GM12874 (cell line): Measurements from ENCODE around the gene TMEM203.

Source experiments
- CTCF ChIP-seq: IDR thresholded peaks from 2 replicates; pipeline ENCODE4 v1.5.1; 2011; ENCODE audit warnings: low read depth, mild to moderate bottlenecking, control low read depth, low read length, moderate library complexity; ENCODE audit not compliant: insufficient read depth

The TMEM203 gene

DNA sequence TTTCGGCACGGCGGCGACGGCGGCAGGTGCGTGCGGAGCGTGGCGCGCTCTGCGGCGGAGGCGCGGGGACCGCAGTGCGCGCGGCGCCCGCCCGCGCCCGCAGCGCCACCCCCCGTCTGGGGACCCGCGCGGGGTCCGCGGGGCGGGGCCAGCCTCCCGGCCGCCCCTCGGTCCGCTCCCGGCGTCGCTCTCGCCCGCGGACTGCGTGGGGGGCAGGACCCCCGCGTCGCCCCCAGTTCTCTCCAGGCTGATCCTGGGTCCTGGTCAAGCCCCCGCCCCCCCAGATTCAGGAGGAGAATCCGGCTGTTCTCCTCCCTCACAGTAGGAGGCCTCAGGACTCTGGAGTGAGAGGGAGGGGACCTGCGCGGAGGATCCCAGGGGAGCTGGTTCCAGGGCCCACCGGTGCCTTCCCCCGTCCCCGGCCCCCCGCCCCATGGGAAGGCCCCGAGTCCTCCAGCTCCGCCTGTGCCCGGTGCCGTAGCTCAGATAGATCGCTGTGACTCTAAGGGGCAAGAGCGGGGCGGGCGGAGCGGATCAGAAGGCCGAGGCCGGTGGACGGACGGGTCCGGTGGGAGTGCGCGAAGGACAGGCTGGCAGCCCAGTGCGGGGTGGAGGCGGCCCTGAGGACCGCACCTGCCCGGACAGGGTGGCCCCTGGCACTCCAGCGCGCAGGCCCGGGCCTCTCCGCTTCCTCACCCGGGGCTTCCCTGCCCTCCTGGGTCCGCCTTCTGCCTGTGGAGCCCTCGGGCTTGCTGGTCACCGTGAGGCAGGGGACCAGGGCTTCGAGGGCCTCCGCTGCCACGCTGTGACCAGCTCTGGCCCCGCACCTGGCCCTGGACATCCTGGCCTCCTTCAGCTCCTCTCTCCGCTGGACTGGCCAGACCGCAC, 17.0 kb upstream of the TMEM203 start, which contains the start of gene RNF208:
Gene RNF208, minus strand, starts transcription at position 51 of the 888 bp plus-strand sequence. CDS start 1,028 bp downstream, outside the sequence.
- no peak for TF ChIP-seq CTCF

- no peak for TF ChIP-seq CTCF
Observed at GRCh38 chr9:137221506-137222111, 16.2 kb upstream of the TMEM203 start.

DNA sequence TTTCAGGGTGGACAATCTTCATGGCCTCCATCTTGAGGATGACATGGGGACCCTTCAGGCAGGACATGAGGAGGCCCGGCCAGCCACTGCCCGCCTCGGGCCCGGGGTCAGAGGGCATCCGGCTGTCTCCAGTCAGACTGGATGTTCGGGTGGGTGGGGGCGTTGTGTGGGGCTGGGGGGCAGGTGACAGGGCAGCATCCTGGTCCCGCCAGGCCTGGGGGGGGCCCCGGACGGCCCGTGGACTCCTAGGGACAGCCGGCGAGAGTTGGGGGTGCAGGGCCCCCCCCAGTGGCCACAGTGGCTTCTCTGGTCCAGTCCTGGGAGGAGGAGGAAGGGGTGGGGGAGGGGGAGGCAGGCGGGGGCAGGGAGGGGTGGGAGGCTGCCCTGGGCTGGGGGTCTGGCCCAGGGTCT, 15.7 kb upstream of the TMEM203 start:
- no peak for TF ChIP-seq CTCF

- TF ChIP-seq CTCF, result no peak
Observed at GRCh38 chr9:137220317-137221094, 15.1 kb upstream of the TMEM203 start.

GRCh38 chr9:137219757-137220316, 14.4 kb upstream of the TMEM203 start:
- no peak for TF ChIP-seq CTCF

GRCh38 chr9:137218754-137219271, 13.4 kb upstream of the TMEM203 start:
- no peak for TF ChIP-seq CTCF
